ENCODE data around the gene GNPAT.

DNA sequence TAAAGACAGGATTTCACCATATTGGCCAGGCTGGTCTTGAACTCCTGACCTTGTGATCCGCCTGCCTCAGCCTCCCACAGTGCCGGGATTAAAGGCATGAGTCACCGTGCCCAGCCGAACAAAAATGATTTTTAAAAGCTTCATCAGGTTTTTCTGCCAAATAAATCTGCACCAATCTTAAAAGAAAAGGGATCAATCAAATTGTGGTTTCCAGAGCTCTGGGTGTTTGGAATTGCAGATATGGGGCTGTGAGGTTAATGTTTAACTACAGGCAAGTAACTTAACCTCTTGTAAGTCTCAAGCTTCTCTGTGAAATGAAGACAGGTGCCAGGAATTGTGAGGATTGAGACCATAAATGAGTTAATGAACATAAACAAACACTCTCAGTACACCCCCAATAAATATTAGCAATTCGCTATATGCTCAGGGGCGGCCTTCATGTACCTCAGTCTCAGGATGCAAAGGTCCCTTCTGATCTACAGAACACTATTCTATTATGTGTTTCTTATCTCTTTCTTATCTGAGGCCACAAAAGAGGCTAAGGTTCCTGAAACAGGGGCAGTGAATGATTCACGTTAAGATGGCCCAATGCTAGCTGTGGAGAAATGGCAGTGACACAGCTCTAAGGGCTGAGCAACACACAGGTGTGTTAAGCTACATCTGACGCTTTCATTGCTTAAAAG, 7.1 kb upstream of the GNPAT start:
- TF ChIP-seq POLR2A (IDR thresholded peaks at IDR 0.05; ENCODE audit: low read depth, low read length): no peak
- no peak for TF ChIP-seq TAF1 (IDR thresholded peaks at IDR 0.05; ENCODE audit: borderline replicate concordance, low read depth, low read length)
